22Rv1 (cell line): ENCODE data around the gene NMNAT2.

ENCODE experiments used
- CTCF ChIP-seq: fragments of 450-650 bp; IDR thresholded peaks from 2 replicates; pipeline ENCODE4 v1.5.1; 2017; ENCODE audit warnings: mild to moderate bottlenecking
- ZFX ChIP-seq: fragments of 450-650 bp; IDR thresholded peaks from 2 replicates; pipeline ENCODE4 v1.6.1; 2017; ENCODE audit warnings: antibody characterized with exemption, borderline replicate concordance

- TF ChIP-seq CTCF = no peak
- TF ChIP-seq ZFX = no peak
Measured at GRCh38 chr1:183457449-183457848, 39.3 kb upstream of the NMNAT2 start.
